Retinal pigment epithelial cell (primary cell): Measurements from ENCODE around the gene IL9.

Experiments used
- DNase-seq: peaks from one replicate; pipeline ENCODE4 v3.0.0-alpha.2; 2010; ENCODE audit warnings: low read depth
- H3K4me3 ChIP-seq: 2 replicates; pipeline ENCODE4 v1.5.1; 2011; ENCODE audit warnings: mild to moderate bottlenecking, low read length, control low read depth, moderate library complexity
- CTCF ChIP-seq: conservative IDR thresholded peaks from 2 replicates; pipeline ENCODE4 v1.5.1; 2011; ENCODE audit warnings: low read depth, low read length, control low read depth, inconsistent platforms

IL9 gene

GRCh38 chr5:135843571-135844337 is 51.9 kb downstream of the IL9 start:
- DNase-seq: no peak
- H3K4me3 ChIP-seq: no peak overlapping the region
- TF ChIP-seq CTCF: no peak

- no peak for TF ChIP-seq CTCF
- H3K4me3 ChIP-seq: no peak overlapping the region
- no peak for DNase-seq
Measured at GRCh38 chr5:135842737-135843136, 52.9 kb downstream of the IL9 start.
